ENCODE data around the gene ZNF823. TPM values are rescaled to one million over a fixed set of nuclear protein-coding genes. Genes with fewer than 3 reads are reported as not detected.

The ZNF823 gene
- total and polyA plus RNA-seq, 2 of the 13 experiments (the other 11 are each of a cell fraction or from before 2014, with no cell fraction given), result 5.7 to 11.7 TPM

GRCh38 chr19:11693505-11694499, 44.9 kb downstream of the ZNF823 start (continued):
- TF ChIP-seq ZBTB40 (IDR thresholded peaks at IDR 0.05) (no peak), ZBTB40 (CRISPR knock-in tag; IDR thresholded peaks at IDR 0.05) (no peak), MTA1 (CRISPR knock-in tag; IDR thresholded peaks at IDR 0.05; ENCODE audit: borderline replicate concordance) (no peak), ZNF280B (CRISPR knock-in tag; IDR thresholded peaks at IDR 0.05; ENCODE audit: borderline replicate concordance) (no peak)
